ENCODE data around the gene PLCH2. TPM values are rescaled to one million over a fixed set of nuclear protein-coding genes. Genes with fewer than 3 reads are reported as not detected.
"Not testable (repeated sequence)": the region's sequence is repeated elsewhere in the genome, so short reads cannot be mapped to it uniquely, and the experiment has no call there.

PLCH2 gene
- total RNA-seq, 1 experiment from 2014 or later: 0.22 TPM

DNA sequence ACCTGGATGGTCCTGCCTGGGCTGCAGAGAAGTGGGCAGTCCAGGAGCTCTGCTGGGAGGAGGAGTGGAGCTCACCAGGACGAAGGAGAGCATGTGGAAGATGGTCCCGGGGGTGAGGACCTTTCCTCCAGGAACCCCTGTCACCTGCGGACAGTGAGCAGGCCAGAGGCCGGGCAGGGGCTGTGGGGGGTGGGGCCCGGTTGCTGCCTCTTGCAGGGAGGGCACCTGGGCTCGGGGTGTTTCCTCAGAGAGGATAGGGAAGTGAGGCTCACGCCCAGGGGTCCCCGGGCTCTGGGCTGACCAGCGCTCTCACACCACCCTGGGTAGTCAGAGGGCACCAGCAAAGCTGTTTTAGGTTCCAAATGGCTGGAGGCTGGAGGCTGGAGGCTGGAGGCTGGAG is 41.0 kb upstream of the PLCH2 start:
- DNase-seq: no peak
- no peak overlapping the region for H3K27ac ChIP-seq
- H3K27me3 ChIP-seq: peaks cover 52% of the 10 kb centered on the region

DNA sequence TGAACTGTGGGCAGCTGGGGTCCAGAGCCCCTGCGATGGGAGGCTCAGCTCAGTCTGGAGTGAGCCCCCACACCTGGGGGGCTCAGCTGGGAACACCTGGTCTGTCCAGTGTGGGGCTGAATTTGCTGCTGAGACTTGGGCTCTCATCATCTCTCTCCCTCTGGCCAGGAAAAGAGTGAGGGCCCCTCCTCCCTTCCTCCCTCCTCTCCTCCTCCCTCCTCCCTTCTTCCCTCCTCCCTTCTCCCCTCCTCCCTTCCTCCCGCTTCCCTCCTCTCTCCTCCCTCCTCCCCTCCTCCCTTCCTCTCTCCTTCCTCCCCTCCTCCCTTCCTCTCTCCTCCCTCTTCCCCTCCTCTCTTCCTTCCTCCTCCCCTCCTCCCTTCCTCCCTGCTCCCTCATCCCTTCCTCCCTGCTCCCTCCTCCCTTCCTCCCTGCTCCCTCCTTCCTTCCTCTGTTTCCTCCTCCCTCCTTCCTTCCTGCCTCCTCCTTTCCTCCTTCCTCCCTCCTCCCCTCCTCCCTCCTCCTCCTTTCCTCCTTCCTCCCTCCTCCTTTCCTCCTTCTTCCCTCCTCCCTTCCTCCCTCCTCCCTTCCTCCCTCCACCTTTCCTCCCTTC is 40.2 kb upstream of the PLCH2 start:
- no peak for DNase-seq
- Histone ChIP-seq H3K9me3 (replicated peaks) (no peaks in the 10 kb centered on the region), H3K27ac (no peak overlapping the region), H3K36me3 (no peaks in the 10 kb centered on the region), H3K4me1 (no peaks in the 10 kb centered on the region), H3K4me3 (no peak overlapping the region), H3K27me3 (peaks cover 54% of the 10 kb centered on the region)

More for the DNA sequence above, 41.0 kb upstream of the PLCH2 start:
- Histone ChIP-seq H3K36me3 (no peaks in the 10 kb centered on the region), H3K4me3 (no peak overlapping the region), H3K9me3 (replicated peaks) (no peaks in the 10 kb centered on the region), H3K4me1 (no peaks in the 10 kb centered on the region)

DNA sequence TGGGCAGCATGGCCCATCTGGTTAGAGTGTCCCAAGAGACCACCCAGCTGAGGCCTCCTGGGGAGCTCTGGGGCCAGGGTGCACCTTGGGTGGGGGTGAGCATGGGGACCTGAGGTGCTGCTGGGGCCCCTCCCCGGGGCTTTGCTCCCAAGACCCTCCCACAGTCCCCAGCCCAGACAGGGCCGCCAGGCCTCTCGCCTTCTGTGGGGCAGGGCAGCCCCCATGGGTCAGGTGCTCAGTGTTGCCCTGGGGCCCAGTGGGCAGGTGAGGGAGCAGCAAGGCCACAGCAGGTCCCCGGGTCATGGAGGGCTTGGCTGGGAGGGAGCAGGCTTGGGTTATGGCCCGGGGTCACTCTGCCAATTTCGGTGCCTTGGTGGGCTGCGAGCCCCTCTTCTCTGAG is 39.2 kb upstream of the PLCH2 start:
- H3K36me3 ChIP-seq: no peaks in the 10 kb centered on the region
- no peaks in the 10 kb centered on the region for H3K9me3 ChIP-seq (replicated peaks)
- no peak overlapping the region for H3K4me3 ChIP-seq
- no peaks in the 10 kb centered on the region for H3K4me1 ChIP-seq
- H3K27me3 ChIP-seq: peaks cover 49% of the 10 kb centered on the region
- H3K27ac ChIP-seq: no peak overlapping the region
- no peak for DNase-seq

DNA sequence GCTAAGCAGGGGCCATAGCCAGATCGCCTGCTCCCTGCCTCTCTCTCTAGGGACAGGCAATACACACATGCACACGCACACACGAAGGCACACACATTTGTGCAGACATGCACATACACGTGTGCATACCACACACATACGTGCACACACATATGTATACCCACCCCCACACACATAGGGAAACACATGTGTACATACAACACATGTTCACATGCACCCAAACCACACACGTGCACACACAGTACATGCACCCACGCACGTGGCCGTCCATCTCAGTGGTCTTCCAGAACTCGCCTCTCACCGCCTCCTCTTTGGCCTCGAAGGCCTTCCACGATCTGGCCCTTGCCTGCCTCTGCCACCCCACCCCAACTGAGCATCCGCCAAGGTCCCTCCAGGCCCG is 38.5 kb upstream of the PLCH2 start:
- Histone ChIP-seq H3K27ac (no peak overlapping the region), H3K27me3 (peaks cover 49% of the 10 kb centered on the region), H3K36me3 (no peaks in the 10 kb centered on the region), H3K9me3 (replicated peaks) (no peaks in the 10 kb centered on the region), H3K4me1 (no peaks in the 10 kb centered on the region), H3K4me3 (no peak overlapping the region)
- no peak for DNase-seq

DNA sequence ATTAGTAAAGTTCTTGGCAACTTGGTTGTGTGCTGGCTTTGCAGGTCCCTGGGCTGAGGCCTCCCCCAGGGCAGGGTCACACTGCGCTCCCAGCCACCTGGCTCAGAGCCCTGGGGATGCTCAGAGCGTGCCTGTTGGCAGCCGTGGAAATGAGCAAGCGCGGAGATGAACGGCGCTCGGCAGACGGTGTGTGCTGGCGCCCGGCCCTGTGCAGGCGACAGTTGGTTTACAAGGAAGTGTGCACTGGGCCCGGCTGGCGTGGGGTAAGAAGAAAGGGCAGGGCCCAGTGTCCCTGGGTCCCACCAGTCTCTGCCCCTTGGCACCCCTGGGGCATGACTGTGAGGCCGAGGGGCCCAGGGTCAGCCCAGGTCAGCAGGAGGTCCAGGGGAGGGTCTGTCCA is 38.1 kb upstream of the PLCH2 start:
- peaks cover 49% of the 10 kb centered on the region for H3K27me3 ChIP-seq
- no peaks in the 10 kb centered on the region for H3K4me1 ChIP-seq
- H3K36me3 ChIP-seq: no peaks in the 10 kb centered on the region
- no peak overlapping the region for H3K27ac ChIP-seq
- H3K4me3 ChIP-seq: no peak overlapping the region
- H3K9me3 ChIP-seq (replicated peaks): no peaks in the 10 kb centered on the region
- DNase-seq: no peak

DNA sequence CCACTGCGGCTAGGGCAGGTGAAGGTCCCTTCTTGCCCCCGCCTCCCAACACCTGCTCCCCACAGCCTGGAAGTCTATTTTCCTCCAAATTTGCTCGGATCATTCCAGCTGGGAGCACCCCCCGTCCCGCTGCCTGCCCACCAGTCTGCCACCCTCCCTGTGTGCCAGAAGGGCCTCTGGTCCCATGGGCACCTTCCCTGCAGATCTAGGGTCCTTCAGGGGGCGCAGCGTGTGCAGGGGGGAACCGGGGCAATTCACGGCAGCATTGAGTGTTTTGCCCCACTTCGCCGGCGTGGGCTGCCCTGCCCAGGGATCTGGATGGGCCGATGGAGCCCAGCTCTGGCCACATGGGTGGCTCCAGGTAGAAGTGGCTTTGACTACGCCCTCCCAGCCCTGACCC is 37.4 kb upstream of the PLCH2 start:
- Histone ChIP-seq H3K27me3 (peaks cover 44% of the 10 kb centered on the region), H3K4me3 (no peak overlapping the region), H3K36me3 (no peaks in the 10 kb centered on the region), H3K4me1 (no peaks in the 10 kb centered on the region), H3K27ac (no peak overlapping the region), H3K9me3 (replicated peaks) (no peaks in the 10 kb centered on the region)
- DNase-seq: no peak

DNA sequence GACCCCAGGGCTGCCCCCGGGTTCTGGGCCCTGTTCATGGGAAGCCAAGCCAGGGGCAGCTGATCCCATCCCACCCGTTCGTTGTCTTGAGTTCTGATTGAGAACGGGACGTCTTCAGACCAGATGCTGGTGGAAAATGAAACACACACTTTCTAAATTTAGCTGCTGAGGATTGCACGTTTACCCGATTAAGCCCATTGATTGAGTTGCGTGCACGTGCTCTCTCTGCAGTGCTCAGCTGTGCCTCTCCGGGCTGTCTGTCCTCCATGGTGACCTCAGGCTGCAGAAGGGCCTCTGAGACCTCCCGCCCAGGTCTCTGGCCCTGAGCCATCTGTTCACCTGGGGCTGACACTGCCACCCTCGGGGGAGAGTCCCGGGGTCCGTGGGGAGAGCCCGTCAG is 36.7 kb upstream of the PLCH2 start:
- Histone ChIP-seq H3K27ac (no peak overlapping the region), H3K4me3 (no peak overlapping the region), H3K4me1 (no peaks in the 10 kb centered on the region), H3K36me3 (no peaks in the 10 kb centered on the region), H3K9me3 (replicated peaks) (no peaks in the 10 kb centered on the region), H3K27me3 (peaks cover 41% of the 10 kb centered on the region)
- no peak for DNase-seq

DNA sequence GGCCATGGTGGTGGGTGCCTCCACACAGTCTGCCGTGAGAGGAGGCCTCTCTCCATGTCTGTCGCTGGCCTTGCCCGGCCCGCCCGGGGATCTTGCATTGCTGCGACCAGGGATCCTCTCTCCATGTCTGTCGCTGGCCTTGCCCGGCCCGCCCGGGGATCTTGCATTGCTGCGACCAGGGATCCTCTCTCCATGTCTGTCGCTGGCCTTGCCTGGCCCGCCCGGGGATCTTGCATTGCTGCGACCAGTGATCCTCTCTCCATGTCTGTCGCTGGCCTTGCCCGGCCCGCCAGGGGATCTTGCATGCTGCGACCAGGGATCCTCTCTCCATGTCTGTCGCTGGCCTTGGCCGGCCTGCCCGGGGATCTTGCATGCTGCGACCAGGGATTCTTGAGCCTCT is 35.7 kb upstream of the PLCH2 start:
- peaks cover 40% of the 10 kb centered on the region for H3K27me3 ChIP-seq
- not testable (repeated sequence) for H3K4me1 ChIP-seq; H3K4me3 ChIP-seq; H3K36me3 ChIP-seq; H3K27ac ChIP-seq; H3K9me3 ChIP-seq (replicated peaks); DNase-seq

DNA sequence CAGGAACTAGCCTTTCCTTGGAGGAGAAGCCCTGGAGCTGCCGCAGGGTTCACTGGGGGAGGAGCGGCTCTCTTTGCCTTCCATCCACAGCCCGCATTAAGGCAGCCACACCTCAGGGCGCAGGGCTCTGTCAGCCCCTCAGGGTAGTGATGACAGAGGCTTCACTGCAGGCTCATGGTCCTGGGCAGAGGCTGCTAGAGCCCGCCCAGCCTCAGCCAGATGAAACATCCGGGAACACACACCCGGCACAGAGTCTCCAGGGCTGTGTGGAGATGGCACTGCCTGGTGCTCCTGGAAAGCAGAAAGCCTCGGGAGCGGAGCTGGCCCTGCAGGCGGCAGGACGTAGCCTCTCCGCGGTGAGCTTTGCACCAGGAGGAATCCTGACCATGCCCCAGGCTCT is 34.3 kb upstream of the PLCH2 start:
- Histone ChIP-seq H3K27me3 (peaks cover 48% of the 10 kb centered on the region), H3K9me3 (replicated peaks) (no peaks in the 10 kb centered on the region), H3K27ac (no peak overlapping the region), H3K4me1 (no peaks in the 10 kb centered on the region), H3K4me3 (no peak overlapping the region), H3K36me3 (no peaks in the 10 kb centered on the region)
- DNase-seq: no peak

DNA sequence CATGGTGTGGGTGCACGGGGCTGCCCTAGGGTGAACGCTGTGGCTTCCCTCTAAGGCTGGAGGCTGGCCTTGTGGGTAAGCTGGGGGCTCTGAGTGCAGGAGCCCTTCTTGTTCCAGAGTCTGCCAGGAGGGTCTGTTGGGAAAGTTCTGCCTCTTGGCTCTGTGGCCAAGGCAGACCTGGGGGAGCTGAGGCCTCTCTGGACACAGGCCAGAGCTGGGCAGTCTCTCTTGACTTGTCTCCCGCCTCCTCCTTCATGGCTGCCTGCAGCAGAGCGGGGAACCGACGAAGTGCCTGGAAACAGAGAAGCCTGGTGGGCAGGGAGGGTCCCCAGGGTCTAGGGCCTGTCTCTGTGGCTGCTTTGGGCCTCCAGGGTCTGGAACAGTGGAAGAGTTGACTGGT is 33.4 kb upstream of the PLCH2 start:
- Histone ChIP-seq H3K4me3 (no peak overlapping the region), H3K4me1 (peaks cover 1% of the 10 kb centered on the region; the same call in 1 of the 2 replicates), H3K27me3 (peaks cover 48% of the 10 kb centered on the region), H3K27ac (no peak overlapping the region), H3K9me3 (replicated peaks) (no peaks in the 10 kb centered on the region), H3K36me3 (no peaks in the 10 kb centered on the region)
- no peak for DNase-seq

DNA sequence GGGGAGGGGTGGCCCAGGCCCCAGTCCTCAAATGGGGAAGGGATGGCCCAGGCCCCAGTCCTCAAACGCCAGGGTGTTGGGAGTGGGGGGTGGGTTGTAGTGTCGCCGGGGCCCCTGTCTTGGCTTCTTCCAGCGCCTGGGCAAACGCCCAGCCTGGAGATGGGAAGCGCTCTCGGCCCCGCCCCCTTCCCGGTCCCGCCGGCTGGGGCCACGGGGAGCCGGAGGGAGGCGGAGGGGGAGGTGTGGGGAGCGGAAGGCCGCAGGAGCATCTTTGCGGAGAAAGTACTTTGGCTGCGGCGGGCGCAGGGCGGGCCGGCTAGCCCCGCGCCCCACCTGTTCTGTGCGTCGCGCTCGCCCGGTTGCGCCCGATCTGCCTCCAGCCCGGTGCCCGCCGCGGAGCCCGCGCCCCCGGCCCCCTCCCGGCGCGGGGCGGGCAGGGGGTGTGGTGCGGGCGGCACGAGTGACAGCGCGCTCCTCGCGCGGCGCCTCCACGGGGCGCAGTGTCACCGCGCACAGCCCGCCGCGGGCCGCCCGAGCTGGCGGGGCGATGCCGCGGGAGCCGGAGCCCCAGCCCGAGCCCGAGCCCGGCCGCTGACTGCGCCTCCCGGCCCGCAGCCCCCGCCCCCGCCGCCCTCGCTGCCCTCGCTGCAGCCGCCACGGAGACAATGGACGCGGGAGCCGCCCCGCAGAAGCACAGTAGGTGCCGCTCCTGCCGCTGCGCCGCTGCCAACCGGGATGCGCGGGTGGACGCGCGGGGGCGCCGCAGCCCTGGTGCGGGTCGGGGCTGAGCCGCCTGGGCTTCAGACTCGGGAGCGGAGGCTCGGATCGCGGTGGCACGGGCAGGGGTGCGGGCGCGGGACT is 32.6 kb upstream of the PLCH2 start:
- no peak overlapping the region for H3K27ac ChIP-seq
- no peak for DNase-seq
- H3K4me1 ChIP-seq: peaks cover 7% of the 10 kb centered on the region; the same call in 1 of the 2 replicates
- H3K36me3 ChIP-seq: no peaks in the 10 kb centered on the region
- H3K27me3 ChIP-seq: peaks cover 48% of the 10 kb centered on the region
- no peak overlapping the region for H3K4me3 ChIP-seq
- no peaks in the 10 kb centered on the region for H3K9me3 ChIP-seq (replicated peaks)

DNA sequence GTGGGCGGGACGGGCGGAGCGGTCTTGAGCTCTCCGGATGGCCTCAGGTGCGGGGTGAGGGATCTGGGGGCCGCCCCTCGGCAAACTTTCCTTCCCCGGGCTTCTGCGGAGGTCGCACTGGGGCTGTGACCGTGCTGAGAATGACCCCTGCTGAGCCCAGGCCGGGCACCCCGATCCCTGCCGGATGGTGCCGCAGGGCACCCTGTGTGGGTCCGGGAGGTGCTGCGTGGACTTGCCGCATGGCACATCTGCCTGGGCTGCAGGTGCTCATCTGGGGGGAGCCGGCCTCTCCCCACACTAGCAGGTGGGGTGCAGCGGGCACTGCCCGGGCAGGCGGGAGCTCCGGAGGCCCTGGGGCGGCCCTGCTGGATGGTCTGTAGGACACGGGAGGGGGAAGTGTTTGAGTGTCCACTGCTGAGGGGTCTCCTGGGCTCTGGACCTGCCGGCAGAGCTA is 31.9 kb upstream of the PLCH2 start:
- H3K4me1 ChIP-seq: peaks cover 10% of the 10 kb centered on the region; the same call in 1 of the 2 replicates
- H3K4me3 ChIP-seq: no peak overlapping the region
- no peaks in the 10 kb centered on the region for H3K9me3 ChIP-seq (replicated peaks)
- peaks cover 48% of the 10 kb centered on the region for H3K27me3 ChIP-seq
- H3K36me3 ChIP-seq: no peaks in the 10 kb centered on the region
- no peak overlapping the region for H3K27ac ChIP-seq
- no peak for DNase-seq

DNA sequence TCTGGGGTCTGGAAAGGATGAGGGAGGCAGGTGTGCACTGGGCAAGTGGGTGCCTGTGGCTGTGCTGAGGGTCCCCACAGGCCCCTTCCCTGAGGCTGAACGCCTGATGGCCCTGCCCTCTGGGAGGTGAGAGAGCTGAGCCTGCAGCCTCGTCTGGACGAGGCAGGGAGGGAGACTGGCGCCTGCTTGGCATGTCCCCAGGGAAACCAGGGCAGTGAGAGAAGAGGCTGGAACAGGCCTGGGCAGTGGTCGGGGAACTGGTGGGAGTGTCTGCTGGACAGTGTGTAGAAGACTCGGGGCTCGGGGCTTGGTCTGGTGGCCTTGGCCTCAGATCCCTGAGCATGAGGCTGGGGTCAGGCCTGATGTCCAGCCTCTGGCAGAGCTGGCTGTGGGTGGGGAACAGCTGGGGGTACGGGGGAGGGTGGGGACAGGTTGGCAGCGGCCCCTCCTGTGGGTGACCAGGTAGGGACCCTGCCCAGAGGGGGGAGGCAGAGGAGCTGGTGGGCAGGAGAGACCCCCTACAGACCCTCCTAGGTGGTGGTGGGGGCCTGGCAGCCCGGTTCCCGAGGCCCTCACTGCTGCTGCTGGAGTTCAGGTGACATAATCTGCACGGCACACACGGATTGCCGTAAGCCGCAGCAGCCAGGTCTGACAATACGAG is 30.8 kb upstream of the PLCH2 start:
- no peaks in the 10 kb centered on the region for H3K9me3 ChIP-seq (replicated peaks)
- no peak for DNase-seq
- H3K36me3 ChIP-seq: no peaks in the 10 kb centered on the region
- no peak overlapping the region for H3K4me3 ChIP-seq
- H3K4me1 ChIP-seq: peaks cover 10% of the 10 kb centered on the region; the same call in 1 of the 2 replicates
- peaks cover 52% of the 10 kb centered on the region for H3K27me3 ChIP-seq
- no peak overlapping the region for H3K27ac ChIP-seq

DNA sequence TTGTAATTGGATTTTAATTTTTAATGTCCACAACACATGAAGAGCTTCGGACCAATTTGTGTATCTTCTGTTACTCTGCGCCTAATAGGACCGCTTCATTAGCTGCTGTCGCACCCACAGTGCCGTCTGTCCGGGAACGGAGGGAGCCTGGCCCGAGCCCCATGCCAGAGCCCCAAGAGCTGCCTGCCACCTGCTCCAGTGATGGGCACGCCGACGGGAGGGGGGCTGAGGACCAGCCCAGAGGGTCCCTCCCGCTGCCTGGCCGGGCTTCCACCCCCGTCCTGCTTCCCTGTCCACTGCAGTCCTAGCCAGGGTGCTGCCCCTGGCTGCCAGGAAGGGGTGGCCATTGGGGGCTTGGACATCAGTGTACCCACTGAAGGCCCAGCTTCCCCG is 30.3 kb upstream of the PLCH2 start:
- DNase-seq: no peak
- Histone ChIP-seq H3K36me3 (no peaks in the 10 kb centered on the region), H3K9me3 (replicated peaks) (no peaks in the 10 kb centered on the region), H3K27me3 (peaks cover 51% of the 10 kb centered on the region), H3K27ac (no peak overlapping the region), H3K4me3 (no peak overlapping the region), H3K4me1 (peaks cover 10% of the 10 kb centered on the region; the same call in 1 of the 2 replicates)

DNA sequence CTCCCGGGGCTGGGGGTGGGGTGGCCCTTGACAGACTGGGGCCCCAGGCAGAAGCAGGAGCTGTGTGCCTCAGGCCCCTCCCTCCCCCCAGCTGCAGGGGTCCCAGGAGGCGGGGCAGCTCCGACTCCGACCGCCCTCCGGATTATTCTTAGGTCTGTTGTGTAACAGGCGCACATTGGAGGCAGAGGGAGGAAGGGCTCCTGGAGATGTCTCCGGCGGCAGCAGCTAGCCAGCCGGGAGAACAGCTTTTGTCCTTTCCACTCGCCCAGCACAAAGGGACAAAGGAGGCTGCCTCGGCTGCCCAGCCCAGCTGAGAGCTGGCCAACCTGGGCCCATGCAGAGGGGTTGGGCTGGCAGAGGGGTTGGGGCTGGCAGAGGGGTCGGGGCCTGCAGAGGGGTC is 29.7 kb upstream of the PLCH2 start:
- DNase-seq: no peak
- H3K27ac ChIP-seq: no peak overlapping the region
- no peaks in the 10 kb centered on the region for H3K9me3 ChIP-seq (replicated peaks)
- no peak overlapping the region for H3K4me3 ChIP-seq
- H3K27me3 ChIP-seq: peaks cover 54% of the 10 kb centered on the region
- H3K4me1 ChIP-seq: peaks cover 10% of the 10 kb centered on the region; the same call in 1 of the 2 replicates
- no peaks in the 10 kb centered on the region for H3K36me3 ChIP-seq
